K562 (cell line): Measurements from ENCODE around the gene CELSR1. TPM values are rescaled to one million over a fixed set of nuclear protein-coding genes. Genes with fewer than 3 reads are reported as not detected.

Experiments
- ATAC-seq: fragments of 200-7000 bp; cut with Tn5 transposase; 3 replicates; pipeline ENCODE4 v1.9.1; 2020; ENCODE audit warnings: moderate library complexity
- BruUV-seq: library from RNA; stranded (reverse); fragments of 400-500 nt; replicated peaks from 2 replicates; lab custom pipeline; 2021; lab: Mats Ljungman, UMichigan
- CTCF ChIA-PET: fragments of 300-600 bp; formaldehyde crosslinking; extraction: SDS; loops from one replicate; lab custom pipeline; 2021; ENCODE audit warnings: low intra/inter-chr PET ratio; lab: Yijun Ruan, JAX
- POLR2A ChIA-PET: fragments of 300-600, 350-650 bp; sonication (Branson Sonifier 250); formaldehyde crosslinking; extraction: SDS; loops from one replicate; lab custom pipeline; 2021; ENCODE audit warnings: antibody characterized with exemption, inconsistent platforms; lab: Yijun Ruan, JAX
- DNase-seq, 4 experiments: peaks; one replicate each; pipeline versions ENCODE4 v3.0.0 to v3.0.0-alpha.2; 2011 to 2018; ENCODE audit warnings: low spot score in 3 of 4, mixed read lengths in 3 of 4; ENCODE audit errors: extremely low read depth in 1 of 4
- FAIRE-seq: peaks from 2 replicates; lab custom pipeline; 2011; peaks lifted over from hg19 to GRCh38; lab: Jason Lieb, UNC
- H2AFZ ChIP-seq: 2 replicates; pipeline ENCODE4 v1.6.0; 2011; ENCODE audit warnings: low read depth, low read length, control low read depth, inconsistent platforms
- H3K27ac ChIP-seq: fragments of 200-600 bp; 3 replicates; pipeline ENCODE4 v1.8.0; 2011; ENCODE audit warnings: low read depth, mild to moderate bottlenecking, control low read depth, inconsistent platforms, low read length, moderate library complexity, mixed read lengths; ENCODE audit errors: extremely low read depth
- H3K27me3 ChIP-seq, 2 experiments: fragments of 300-600 bp in 1 of 2; 2 replicates in 1 of 2; 3 replicates in 1 of 2; pipeline versions ENCODE4 v1.6.0 to v1.8.0; 2011; ENCODE audit warnings: inconsistent platforms in 2 of 2, low read length in 2 of 2, mild to moderate bottlenecking in 1 of 2, mixed read lengths in 1 of 2, moderate library complexity in 1 of 2; ENCODE audit not compliant: control insufficient read depth in 2 of 2, insufficient read depth in 2 of 2
- H3K36me3 ChIP-seq: fragments of 300-600 bp; 3 replicates; pipeline ENCODE4 v1.8.0; 2011; ENCODE audit warnings: mild to moderate bottlenecking, low read length, inconsistent platforms; ENCODE audit not compliant: control insufficient read depth, insufficient read depth
- H3K4me1 ChIP-seq, 2 experiments: fragments of 200-600 bp in 1 of 2; replicated peaks in 1 of 2; 2 replicates in 1 of 2; 3 replicates in 1 of 2; pipeline versions ENCODE4 v1.5.1 to v1.8.0; 2011; ENCODE audit warnings: inconsistent platforms in 2 of 2, low read length in 2 of 2, mild to moderate bottlenecking in 1 of 2, mixed read lengths in 1 of 2, moderate library complexity in 1 of 2; ENCODE audit not compliant: control insufficient read depth in 2 of 2, insufficient read depth in 2 of 2
- H3K4me2 ChIP-seq: 2 replicates; pipeline ENCODE4 v1.6.1; 2011; ENCODE audit warnings: low read length, control low read depth, inconsistent platforms, mixed read lengths; ENCODE audit not compliant: insufficient read depth
- H3K4me3 ChIP-seq: fragments of 200-600 bp; sonication (generic), shearing (Covaris generic); 2 replicates; pipeline ENCODE4 v1.5.1; 2016; ENCODE audit warnings: control low read depth, inconsistent platforms
- H3K79me2 ChIP-seq: fragments of 200-600 bp; 3 replicates; pipeline ENCODE4 v1.8.0; 2011; ENCODE audit warnings: low read length, inconsistent platforms; ENCODE audit not compliant: control insufficient read depth, insufficient read depth
- H3K9ac ChIP-seq, 2 experiments: 2 replicates each; pipeline versions ENCODE4 v1.6.0 to v1.6.1; 2011; ENCODE audit warnings: low read depth in 2 of 2, low read length in 2 of 2, control low read depth in 1 of 2, inconsistent platforms in 1 of 2, mild to moderate bottlenecking in 1 of 2, mixed read lengths in 1 of 2; ENCODE audit not compliant: insufficient read depth in 1 of 2
- H3K9me1 ChIP-seq: one replicate; pipeline ENCODE4 v1.6.0; 2011; ENCODE audit warnings: inconsistent platforms, mild to moderate bottlenecking, low read length, moderate library complexity; ENCODE audit not compliant: control insufficient read depth, insufficient read depth
- H3K9me3 ChIP-seq: replicated peaks from 2 replicates; pipeline ENCODE4 v1.5.1; 2011; ENCODE audit warnings: low read depth, low read length, inconsistent platforms; ENCODE audit not compliant: control insufficient read depth, insufficient read depth
- H4K20me1 ChIP-seq: replicated peaks from 2 replicates; pipeline ENCODE4 v1.6.1; 2011; ENCODE audit warnings: low read length, inconsistent platforms, mixed read lengths; ENCODE audit not compliant: control insufficient read depth, insufficient read depth
- CREM ChIP-seq: IDR thresholded peaks from 2 replicates; pipeline ENCODE4 v1.6.1; 2014; ENCODE audit warnings: antibody characterized with exemption, low read depth
- EHMT2 ChIP-seq: fragments of 450-650 bp; IDR thresholded peaks from 2 replicates; pipeline ENCODE4 v1.6.1; 2018; ENCODE audit warnings: antibody characterized with exemption
- REST ChIP-seq, 2 experiments: fragments of 450-650 bp; formaldehyde crosslinking in 1 of 2; IDR thresholded peaks; 2 replicates each; pipeline versions ENCODE4 v1.4.0 to v1.6.1; 2014 to 2020; ENCODE audit warnings: mild to moderate bottlenecking in 2 of 2, borderline replicate concordance in 1 of 2, low read depth in 1 of 2
- TFE3 ChIP-seq: fragments of 450-650 bp; formaldehyde crosslinking; IDR thresholded peaks from 2 replicates; pipeline ENCODE4 v1.4.0; 2020; ENCODE audit warnings: mild to moderate bottlenecking, mixed read lengths
- ZNF57 ChIP-seq: fragments of 450-650 bp; formaldehyde crosslinking; IDR thresholded peaks from 2 replicates; pipeline ENCODE4 v1.4.0; 2020; ENCODE audit warnings: mild to moderate bottlenecking, moderate library complexity
- WGBS: fragments of 100-300 bp; shearing (Covaris generic); methylation state at CpG from one replicate; pipeline ENCODE4 v1.1.6; 2016; ENCODE audit warnings: low coverage, mixed read lengths; ENCODE audit not compliant: insufficient coverage; ENCODE audit errors: missing lambda C conversion rate; 5-methylcytosine and 5-hydroxymethylcytosine counted together
- in situ Hi-C: fragments of 300-500 bp; cut with MboI; formaldehyde crosslinking; loops from 4 replicates; pipeline ENCODE4 v1.15.0; 2018; ENCODE audit warnings: inconsistent platforms, mixed read lengths
- intact Hi-C: fragments of 100-400 bp; cut with micrococcal nuclease; formaldehyde crosslinking; loops from 2 replicates; pipeline ENCODE4 v1.14.2; 2022
- polyA plus RNA-seq, 8 experiments: library from polyadenylated mRNA; depleted of rRNA in 4 of 8; stranded (reverse) in 5 of 8; unstranded in 3 of 8; fragments of >200 nt; fragmentation: Nextera tagmentation in 2 of 8; fragmentation: Illumina TruSeq in 1 of 8; extraction: Ambion mirVana in 2 of 8; extraction: Trizol in 1 of 8; gene quantifications; 2 replicates each; pipeline versions ENCODE4 v1.2.1 to v1.2.3, GENCODE V29; 2011 to 2014; ENCODE audit warnings: inconsistent platforms in 1 of 8, missing spikeins in 1 of 8
- total RNA-seq, 7 experiments: library from RNA; depleted of rRNA in 6 of 7; stranded (reverse); fragments of >200 nt in 6 of 7; fragmentation: Illumina TruSeq in 2 of 7; extraction: Trizol in 2 of 7; gene quantifications; 2 replicates each; pipeline versions ENCODE4 v1.2.1 to v1.2.3, GENCODE V29; 2011 to 2021; ENCODE audit warnings: low replicate concordance in 1 of 7

Gene CELSR1
- total and polyA plus RNA-seq, 9 of the 15 experiments (the other 6 are each of a cell fraction or from before 2014, with no cell fraction given) = under 0.01 to 0.09 TPM; not detected in 7

GRCh38 chr22:46515208-46516111 is 22.0 kb downstream of the CELSR1 start:
- no TSS peak for BruUV-seq
- DNase-seq (no peak), ATAC-seq (no peak), FAIRE-seq (no peak)
- in situ Hi-C loops (no loop called here), intact Hi-C loops (no loop called here)
- Histone ChIP-seq H3K27ac (no peak overlapping the region), H3K79me2 (no peaks in the 10 kb centered on the region), H3K9ac (no peak overlapping the region), H3K4me2 (no peak overlapping the region), H2AFZ (no peak overlapping the region), H3K9me1 (no peaks in the 10 kb centered on the region), H3K36me3 (no peaks in the 10 kb centered on the region), H4K20me1 (no peaks in the 10 kb centered on the region), H3K4me3 (no peak overlapping the region), H3K27me3 (peaks cover 13 to 70% of the 10 kb centered on the region in 2 experiments; a peak in 4 of 5 replicates), H3K4me1 (peaks cover 0 to 6% of the 10 kb centered on the region in 2 experiments; a peak in 2 of 5 replicates), H3K9me3 (no peaks in the 10 kb centered on the region)
- ChIA-PET CTCF (no interaction called here), POLR2A (no interaction called here)
- 6% methylated on average over 10 of the region's 10 CpGs for whole genome bisulfite sequencing
- TF ChIP-seq EHMT2 (no peak), TFE3 (peak; percentile 32; the same call in 1 of the 2 replicates), ZNF57 (CRISPR knock-in tag) (no peak), REST (IDR thresholded peaks at IDR 0.05; ENCODE audit: borderline replicate concordance) (no peak), REST (CRISPR knock-in tag; IDR thresholded peaks at IDR 0.05; ENCODE audit: low read depth) (no peak), CREM (no peak)
